GM18499 (cell line): ENCODE measurements around the gene TNP2.

Experiments used
- ATAC-seq: cut with Tn5 transposase; IDR thresholded peaks from one replicate; pipeline ENCODE4 v1.9.1; 2021; ENCODE audit warnings: moderate number of reproducible peaks; ENCODE audit not compliant: insufficient read depth, unreplicated experiment

Gene TNP2

DNA sequence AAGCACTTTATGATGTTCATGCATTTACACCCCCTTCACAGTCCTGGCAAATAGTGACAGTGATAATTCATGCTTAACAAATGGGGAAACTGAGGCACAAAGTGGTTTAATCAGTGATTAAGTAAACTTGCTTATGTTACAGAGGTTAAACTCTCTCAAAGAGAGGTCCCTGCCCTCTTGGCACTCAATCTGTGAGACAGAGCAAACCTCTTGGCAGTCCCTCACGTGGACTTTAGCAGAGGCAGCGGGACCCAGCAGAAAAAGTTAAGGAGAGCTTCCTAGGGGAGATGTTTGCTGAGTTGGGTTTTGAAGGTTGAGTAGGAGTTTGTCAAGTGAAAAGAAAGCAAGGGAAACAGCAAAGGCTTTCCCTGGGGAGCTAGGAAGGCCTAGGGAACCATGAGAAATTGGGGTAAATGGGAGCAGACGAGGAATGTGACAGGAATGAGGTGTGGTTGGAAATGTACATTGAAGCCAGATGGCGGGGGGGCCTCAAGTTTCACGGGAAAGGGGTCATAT lies 23.8 kb downstream of the TNP2 start:
- ATAC-seq: no peak

DNA sequence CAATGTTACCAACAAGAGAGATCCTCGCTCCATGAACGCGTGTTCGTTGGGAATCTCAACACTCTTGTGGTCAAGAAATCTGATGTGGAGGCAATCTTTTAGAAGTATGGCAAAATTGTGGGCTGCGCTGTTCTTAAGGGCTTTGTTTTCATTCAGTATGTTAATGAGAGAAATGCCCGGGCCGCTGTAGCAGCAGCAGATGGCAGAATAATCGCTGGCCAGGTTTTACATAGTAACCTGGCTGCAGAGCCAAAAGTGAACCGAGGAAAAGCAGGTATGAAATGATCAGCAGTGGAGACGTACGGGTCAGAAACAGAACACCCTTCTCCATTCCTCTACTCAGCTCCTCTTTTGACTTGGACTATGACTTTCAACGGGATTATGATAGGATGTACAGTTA lies 26.5 kb downstream of the TNP2 start:
- ATAC-seq: no peak

- ATAC-seq: no peak
Observed at GRCh38 chr16:11241480-11242204, 27.5 kb downstream of the TNP2 start.

- ATAC-seq: no peak
Observed at GRCh38 chr16:11240636-11241473, 28.3 kb downstream of the TNP2 start.

DNA sequence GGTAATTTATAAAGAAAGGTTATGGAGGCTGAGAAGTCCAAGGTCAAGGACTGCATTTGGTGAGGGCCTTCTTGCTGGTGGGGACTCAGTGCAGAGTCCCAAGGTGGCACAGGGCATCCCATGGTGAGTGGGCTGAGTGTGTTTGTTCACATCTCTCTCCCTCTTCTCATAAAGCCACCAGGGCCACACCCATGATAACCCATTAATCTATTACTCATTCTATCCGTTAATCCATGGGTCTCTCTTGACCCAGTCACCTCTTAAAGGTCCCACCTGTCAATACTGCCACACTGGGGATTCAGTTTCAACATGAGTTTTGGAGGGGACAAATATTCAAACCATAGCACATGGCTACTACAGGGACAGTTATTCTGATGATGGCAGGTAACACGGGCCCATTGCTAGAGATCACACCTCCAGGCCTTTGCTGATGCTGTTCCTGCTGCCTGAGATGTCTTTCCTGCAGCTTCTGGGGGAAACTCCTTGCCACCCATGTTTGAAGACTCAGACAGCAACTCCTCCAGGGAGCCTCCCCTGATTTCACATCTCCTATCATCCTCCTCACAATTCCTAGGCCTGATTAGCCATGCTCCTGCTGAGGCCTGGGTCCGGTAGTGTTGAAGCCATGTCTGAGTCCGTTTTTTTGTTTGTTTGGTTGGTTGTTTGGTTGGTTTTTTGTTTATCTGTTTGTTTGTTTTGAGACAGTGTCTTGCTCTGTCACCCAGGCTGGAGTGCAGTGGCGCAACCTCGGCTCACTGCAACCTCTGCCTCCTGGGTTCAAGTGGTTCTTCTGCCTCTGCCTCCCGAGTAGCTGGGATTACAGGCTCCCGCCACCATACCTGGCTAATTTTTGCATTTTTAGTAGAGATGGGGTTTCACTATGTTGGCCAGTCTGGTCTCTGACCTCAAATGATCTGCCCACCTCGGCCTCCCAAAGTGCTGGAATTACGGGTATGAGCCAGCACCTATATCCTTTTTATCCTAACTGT lies 29.2 kb downstream of the TNP2 start:
- no peak for ATAC-seq

- no peak for ATAC-seq
Observed at GRCh38 chr16:11238272-11239202, 30.6 kb downstream of the TNP2 start.

GRCh38 chr16:11236461-11237254 lies 32.5 kb downstream of the TNP2 start:
- ATAC-seq: no peak

DNA sequence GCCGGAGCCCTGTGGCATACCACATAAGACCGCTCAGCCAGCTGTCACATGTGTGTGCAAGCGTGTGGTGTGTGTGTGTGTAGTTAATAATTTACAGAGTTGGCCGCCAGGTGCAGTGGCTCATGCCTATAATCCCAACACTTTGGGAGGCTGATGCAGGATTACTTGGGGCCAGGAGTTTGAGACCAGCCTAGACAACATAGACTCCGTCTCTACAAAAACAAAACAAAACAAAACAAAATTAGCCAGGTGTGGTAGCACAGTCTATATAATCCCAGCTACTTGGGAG lies 33.5 kb downstream of the TNP2 start:
- no peak for ATAC-seq

DNA sequence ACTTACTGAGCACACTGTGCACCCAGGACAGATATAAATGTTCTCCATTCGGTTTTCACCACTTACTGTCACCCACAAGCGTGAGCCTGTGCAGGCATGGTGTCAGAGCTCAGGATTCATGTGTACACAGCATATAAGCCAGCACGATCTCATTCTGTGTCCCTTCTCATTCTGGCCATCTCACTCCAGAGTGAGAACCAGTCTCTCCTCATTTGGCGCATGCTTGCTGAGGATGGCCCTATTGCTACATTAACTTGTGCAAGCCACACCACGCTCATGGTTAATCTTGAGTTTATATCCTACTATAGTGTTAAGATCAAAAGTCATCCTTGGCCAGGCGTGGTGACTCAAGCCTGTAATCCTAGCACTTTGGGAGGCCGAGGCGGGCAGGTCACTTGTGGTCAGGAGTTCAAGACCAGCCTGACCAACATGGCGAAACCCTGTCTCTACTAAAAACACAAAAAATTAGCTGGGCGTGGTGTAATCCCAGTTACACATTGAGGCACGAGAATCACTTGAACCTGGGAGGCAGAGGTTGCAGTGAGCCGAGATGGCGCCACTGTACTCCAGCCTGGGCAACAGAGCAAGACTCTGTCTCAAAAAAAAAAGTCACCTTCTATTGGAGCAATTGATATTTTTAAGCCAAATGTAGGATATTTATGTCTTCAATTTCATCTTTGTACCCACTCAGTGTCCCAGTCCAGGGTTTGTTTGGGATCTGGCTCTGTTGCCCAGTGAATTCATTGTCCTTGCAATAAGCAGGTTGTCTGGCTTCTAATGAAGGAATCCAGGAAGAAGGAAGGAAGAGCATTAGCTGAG lies 34.0 kb downstream of the TNP2 start:
- no peak for ATAC-seq

DNA sequence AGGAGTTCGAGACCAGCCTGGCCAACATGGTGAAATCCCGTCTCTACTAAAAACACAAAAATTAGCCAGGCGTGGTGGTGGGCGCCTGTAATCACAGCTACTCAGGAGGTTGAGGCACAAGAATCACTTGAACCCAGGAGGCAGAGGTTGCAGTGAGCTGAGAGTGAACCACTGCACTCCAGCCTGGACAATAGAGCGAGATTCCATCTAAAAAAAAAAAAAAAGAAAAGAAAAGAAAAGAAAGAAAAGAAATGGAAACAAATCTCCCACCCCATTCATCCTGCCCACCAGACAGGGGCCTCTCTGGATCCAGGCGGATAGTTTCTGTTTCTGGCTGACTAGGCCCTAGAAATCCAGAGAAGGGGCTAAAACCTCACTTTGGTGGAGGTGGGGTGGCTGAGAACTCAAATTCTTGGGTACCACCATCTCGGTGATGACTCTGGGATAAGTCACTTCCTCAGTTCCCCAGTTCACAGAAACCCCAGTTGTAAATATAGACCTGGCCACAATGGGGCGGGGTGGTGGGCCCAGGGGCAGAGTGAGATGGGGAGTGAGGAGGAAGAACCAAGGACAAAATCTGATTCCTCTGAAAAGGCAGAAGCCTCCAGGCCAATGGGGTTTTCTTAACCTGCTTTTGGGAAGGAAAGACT lies 35.3 kb downstream of the TNP2 start:
- ATAC-seq: no peak

GRCh38 chr16:11232852-11233726 lies 36.0 kb downstream of the TNP2 start:
- no peak for ATAC-seq

GRCh38 chr16:11232302-11232851 lies 36.7 kb downstream of the TNP2 start:
- no peak for ATAC-seq

- ATAC-seq: no peak
Observed at GRCh38 chr16:11231367-11231970, 37.7 kb downstream of the TNP2 start.

GRCh38 chr16:11229906-11230305 lies 39.2 kb downstream of the TNP2 start:
- ATAC-seq: no peak

DNA sequence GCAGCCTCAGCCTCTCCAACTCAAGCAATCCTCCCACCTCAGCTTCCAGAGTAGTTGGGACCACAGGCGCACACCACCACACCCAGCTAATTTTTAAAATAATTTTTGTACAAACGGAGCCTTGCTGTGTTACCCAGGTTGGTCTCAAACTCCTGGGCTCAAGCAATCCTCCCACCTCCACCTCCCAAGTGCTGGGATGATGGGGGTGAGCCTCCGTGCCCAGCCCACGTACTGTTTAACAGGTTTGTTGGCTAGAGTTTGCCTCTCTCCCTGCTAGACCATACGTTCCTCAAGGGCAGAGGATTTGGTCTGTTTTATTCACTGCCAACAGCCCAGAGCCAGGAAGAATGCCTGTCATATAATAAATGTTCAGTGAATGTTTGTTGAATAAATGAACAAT lies 39.7 kb downstream of the TNP2 start:
- ATAC-seq: no peak
